ENCODE data around the gene PLXNC1.
"Not testable (repeated sequence)": the region's sequence is repeated elsewhere in the genome, so short reads cannot be mapped to it uniquely, and the experiment has no call there.

Gene PLXNC1

GRCh38 chr12:94289461-94290312 is 141.3 kb downstream of the PLXNC1 start:
- Histone ChIP-seq H3K4me1 (ENCODE audit: control insufficient read depth, insufficient read depth, low read length) (peaks cover 8% of the 10 kb centered on the region), H3K36me3 (ENCODE audit: control insufficient read depth, insufficient read depth, low read length) (no peaks in the 10 kb centered on the region), H3K9ac (ENCODE audit: low read length) (no peak overlapping the region), H3K4me3 (ENCODE audit: low read length) (no peak overlapping the region), H3K27me3 (ENCODE audit: control insufficient read depth, insufficient read depth, low read length) (no peaks in the 10 kb centered on the region), H3K27ac (ENCODE audit: low read depth, low read length) (peak overlapping the region; percentile 42)

GRCh38 chr12:94290353-94290752 is 142.0 kb downstream of the PLXNC1 start:
- Histone ChIP-seq H3K4me3 (ENCODE audit: low read length) (no peak overlapping the region), H3K9ac (ENCODE audit: low read length) (no peak overlapping the region), H3K27me3 (ENCODE audit: control insufficient read depth, insufficient read depth, low read length) (no peaks in the 10 kb centered on the region), H3K36me3 (ENCODE audit: control insufficient read depth, insufficient read depth, low read length) (no peaks in the 10 kb centered on the region), H3K27ac (ENCODE audit: low read depth, low read length) (no peak overlapping the region), H3K4me1 (ENCODE audit: control insufficient read depth, insufficient read depth, low read length) (peaks cover 8% of the 10 kb centered on the region)

GRCh38 chr12:94297096-94297699 is 148.8 kb downstream of the PLXNC1 start:
- Histone ChIP-seq H3K27me3 (ENCODE audit: control insufficient read depth, insufficient read depth, low read length) (no peaks in the 10 kb centered on the region), H3K4me3 (ENCODE audit: low read length) (no peak overlapping the region), H3K9ac (ENCODE audit: low read length) (no peak overlapping the region), H3K36me3 (ENCODE audit: control insufficient read depth, insufficient read depth, low read length) (peaks cover 2% of the 10 kb centered on the region), H3K4me1 (ENCODE audit: control insufficient read depth, insufficient read depth, low read length) (peaks cover 3% of the 10 kb centered on the region), H3K27ac (ENCODE audit: low read depth, low read length) (no peak overlapping the region)

- H3K4me3 ChIP-seq (ENCODE audit: low read length), result no peak overlapping the region
- H3K4me1 ChIP-seq (ENCODE audit: control insufficient read depth, insufficient read depth, low read length), result peaks cover 3% of the 10 kb centered on the region
- no peak overlapping the region for H3K9ac ChIP-seq (ENCODE audit: low read length)
- peaks cover 2% of the 10 kb centered on the region for H3K36me3 ChIP-seq (ENCODE audit: control insufficient read depth, insufficient read depth, low read length)
- no peak overlapping the region for H3K27ac ChIP-seq (ENCODE audit: low read depth, low read length)
- H3K27me3 ChIP-seq (ENCODE audit: control insufficient read depth, insufficient read depth, low read length), result no peaks in the 10 kb centered on the region
Observed at GRCh38 chr12:94297876-94298505, 149.6 kb downstream of the PLXNC1 start.

GRCh38 chr12:94299846-94300245 is 151.5 kb downstream of the PLXNC1 start:
- no peak overlapping the region for H3K27ac ChIP-seq (ENCODE audit: low read depth, low read length)
- H3K27me3 ChIP-seq (ENCODE audit: control insufficient read depth, insufficient read depth, low read length), result no peaks in the 10 kb centered on the region

GRCh38 chr12:94304012-94304411 is 155.6 kb downstream of the PLXNC1 start:
- no peak overlapping the region for H3K9ac ChIP-seq (ENCODE audit: low read length)
- H3K36me3 ChIP-seq (ENCODE audit: control insufficient read depth, insufficient read depth, low read length), result peaks cover 3% of the 10 kb centered on the region
- no peak overlapping the region for H3K4me3 ChIP-seq (ENCODE audit: low read length)
- no peak overlapping the region for H3K27ac ChIP-seq (ENCODE audit: low read depth, low read length)
- no peaks in the 10 kb centered on the region for H3K27me3 ChIP-seq (ENCODE audit: control insufficient read depth, insufficient read depth, low read length)
- peaks cover 18% of the 10 kb centered on the region for H3K4me1 ChIP-seq (ENCODE audit: control insufficient read depth, insufficient read depth, low read length)

More at GRCh38 chr12:94299846-94300245, 151.5 kb downstream of the PLXNC1 start:
- Histone ChIP-seq H3K4me3 (ENCODE audit: low read length) (no peak overlapping the region), H3K9ac (ENCODE audit: low read length) (no peak overlapping the region), H3K36me3 (ENCODE audit: control insufficient read depth, insufficient read depth, low read length) (peaks cover 2% of the 10 kb centered on the region), H3K4me1 (ENCODE audit: control insufficient read depth, insufficient read depth, low read length) (peaks cover 12% of the 10 kb centered on the region)

GRCh38 chr12:94304566-94305061 is 156.2 kb downstream of the PLXNC1 start:
- no peaks in the 10 kb centered on the region for H3K27me3 ChIP-seq (ENCODE audit: control insufficient read depth, insufficient read depth, low read length)
- H3K4me1 ChIP-seq (ENCODE audit: control insufficient read depth, insufficient read depth, low read length), result peaks cover 18% of the 10 kb centered on the region
- H3K4me3 ChIP-seq (ENCODE audit: low read length), result no peak overlapping the region
- H3K36me3 ChIP-seq (ENCODE audit: control insufficient read depth, insufficient read depth, low read length), result peaks cover 3% of the 10 kb centered on the region
- no peak overlapping the region for H3K9ac ChIP-seq (ENCODE audit: low read length)
- H3K27ac ChIP-seq (ENCODE audit: low read depth, low read length), result peak overlapping the region; percentile 57

GRCh38 chr12:94305130-94305957 is 157.0 kb downstream of the PLXNC1 start:
- Histone ChIP-seq H3K36me3 (ENCODE audit: control insufficient read depth, insufficient read depth, low read length) (peaks cover 3% of the 10 kb centered on the region), H3K4me1 (ENCODE audit: control insufficient read depth, insufficient read depth, low read length) (peaks cover 18% of the 10 kb centered on the region), H3K9ac (ENCODE audit: low read length) (no peak overlapping the region), H3K27me3 (ENCODE audit: control insufficient read depth, insufficient read depth, low read length) (no peaks in the 10 kb centered on the region), H3K27ac (ENCODE audit: low read depth, low read length) (peak overlapping the region; percentile 57), H3K4me3 (ENCODE audit: low read length) (peak overlapping the region; percentile 9)

GRCh38 chr12:94308612-94309011 is 160.2 kb downstream of the PLXNC1 start:
- Histone ChIP-seq H3K4me3 (ENCODE audit: low read length) (no peak overlapping the region), H3K27me3 (ENCODE audit: control insufficient read depth, insufficient read depth, low read length) (no peaks in the 10 kb centered on the region), H3K9ac (ENCODE audit: low read length) (no peak overlapping the region), H3K4me1 (ENCODE audit: control insufficient read depth, insufficient read depth, low read length) (peaks cover 18% of the 10 kb centered on the region), H3K36me3 (ENCODE audit: control insufficient read depth, insufficient read depth, low read length) (peaks cover 3% of the 10 kb centered on the region), H3K27ac (ENCODE audit: low read depth, low read length) (no peak overlapping the region)

- H3K27me3 ChIP-seq (ENCODE audit: control insufficient read depth, insufficient read depth, low read length), result no peaks in the 10 kb centered on the region
- no peak overlapping the region for H3K27ac ChIP-seq (ENCODE audit: low read depth, low read length)
- no peak overlapping the region for H3K9ac ChIP-seq (ENCODE audit: low read length)
- peaks cover 3% of the 10 kb centered on the region for H3K36me3 ChIP-seq (ENCODE audit: control insufficient read depth, insufficient read depth, low read length)
- H3K4me1 ChIP-seq (ENCODE audit: control insufficient read depth, insufficient read depth, low read length), result peaks cover 14% of the 10 kb centered on the region
- no peak overlapping the region for H3K4me3 ChIP-seq (ENCODE audit: low read length)
Observed at GRCh38 chr12:94309373-94309772, 161.0 kb downstream of the PLXNC1 start.

- no peaks in the 10 kb centered on the region for H3K27me3 ChIP-seq (ENCODE audit: control insufficient read depth, insufficient read depth, low read length)
- H3K4me3 ChIP-seq (ENCODE audit: low read length), result no peak overlapping the region
- H3K27ac ChIP-seq (ENCODE audit: low read depth, low read length), result no peak overlapping the region
- H3K9ac ChIP-seq (ENCODE audit: low read length), result no peak overlapping the region
- no peaks in the 10 kb centered on the region for H3K36me3 ChIP-seq (ENCODE audit: control insufficient read depth, insufficient read depth, low read length)
- H3K4me1 ChIP-seq (ENCODE audit: control insufficient read depth, insufficient read depth, low read length), result no peaks in the 10 kb centered on the region
Observed at GRCh38 chr12:94312378-94312777, 164.0 kb downstream of the PLXNC1 start.

GRCh38 chr12:94316600-94316999 is 168.2 kb downstream of the PLXNC1 start:
- not testable (repeated sequence) for H3K9ac ChIP-seq (ENCODE audit: low read length); H3K27me3 ChIP-seq (ENCODE audit: control insufficient read depth, insufficient read depth, low read length); H3K4me1 ChIP-seq (ENCODE audit: control insufficient read depth, insufficient read depth, low read length); H3K27ac ChIP-seq (ENCODE audit: low read depth, low read length); H3K4me3 ChIP-seq (ENCODE audit: low read length); H3K36me3 ChIP-seq (ENCODE audit: control insufficient read depth, insufficient read depth, low read length)

All from rectal smooth muscle tissue (tissue), 1 donor.